ENCODE results near the gene TTC22.

Gene TTC22

DNA sequence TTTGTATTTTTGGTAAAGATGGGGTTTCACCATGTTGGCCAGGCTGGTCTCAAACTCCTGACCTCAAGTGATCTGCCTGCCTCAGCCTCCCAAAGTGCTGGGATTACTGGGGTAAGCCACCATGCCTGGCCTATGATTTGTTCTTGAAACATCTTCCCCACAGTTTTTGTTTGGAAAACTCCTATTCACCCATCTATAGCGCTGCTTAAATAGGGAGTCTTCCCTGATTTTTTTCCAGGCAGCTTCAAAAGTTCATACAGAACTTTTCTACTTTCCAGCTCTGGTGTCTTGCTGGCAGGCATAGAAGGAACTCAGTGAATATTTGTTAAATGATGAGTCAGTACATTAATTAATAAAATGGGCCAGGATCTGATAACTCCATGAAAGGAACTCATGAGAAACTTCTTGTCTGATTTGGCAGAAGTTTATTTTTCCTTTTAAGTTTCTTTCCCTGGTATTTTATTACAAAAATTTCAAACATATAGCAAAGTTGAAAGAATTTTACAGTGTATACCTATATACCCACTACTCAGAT is 33.0 kb upstream of the TTC22 start:
- DNase-seq (ENCODE audit: low spot score) = no peak

DNA sequence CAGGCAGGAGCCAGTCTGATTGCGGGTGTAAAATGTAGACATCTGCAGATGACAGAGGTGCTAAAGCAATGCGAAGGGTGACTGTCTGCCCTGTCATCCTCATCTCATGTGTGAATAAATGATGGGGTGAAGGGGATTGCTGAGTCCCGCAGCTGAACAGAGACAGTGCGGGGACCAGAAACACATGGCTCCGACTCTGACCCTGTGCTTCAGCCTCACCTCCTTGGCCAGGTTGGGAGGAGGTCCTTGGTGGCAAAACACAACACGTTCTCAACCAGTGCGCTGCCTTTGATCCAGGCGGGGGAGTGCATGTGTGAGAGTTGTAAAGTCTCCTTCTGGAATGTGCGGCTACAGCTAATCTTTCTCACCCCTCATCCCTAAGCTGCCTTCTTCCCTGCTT is 32.0 kb upstream of the TTC22 start:
- no peak for DNase-seq (ENCODE audit: low spot score)

DNA sequence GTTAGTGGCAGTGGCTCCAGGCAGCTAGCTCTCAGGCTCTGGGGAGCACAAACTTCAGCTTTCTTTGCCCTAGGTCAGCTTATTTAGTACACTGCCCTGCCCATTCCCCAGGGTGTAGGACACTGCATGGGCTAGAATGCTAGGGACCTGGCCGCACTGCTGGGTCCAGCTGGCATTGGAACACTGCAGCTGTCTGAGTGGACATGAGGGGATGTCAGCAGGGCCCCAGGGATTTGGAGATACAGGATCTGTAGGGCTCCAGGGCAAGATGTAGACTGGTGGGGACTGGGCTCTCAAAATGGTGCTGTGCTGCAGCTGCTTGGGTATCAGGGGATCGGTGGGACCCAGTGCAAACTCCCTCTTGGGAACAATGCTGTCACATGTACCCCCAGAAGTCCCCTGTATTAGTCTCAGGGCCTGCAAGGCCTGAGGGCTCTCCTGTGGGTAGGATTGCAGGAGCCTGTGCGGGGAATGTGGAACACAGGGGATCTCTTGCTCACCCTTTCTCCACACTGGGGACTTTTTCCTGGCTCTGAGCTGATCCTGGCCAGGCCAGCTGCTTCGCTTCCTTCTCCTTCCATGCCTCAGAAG is 25.2 kb upstream of the TTC22 start:
- no peak for DNase-seq (ENCODE audit: low spot score)

DNA sequence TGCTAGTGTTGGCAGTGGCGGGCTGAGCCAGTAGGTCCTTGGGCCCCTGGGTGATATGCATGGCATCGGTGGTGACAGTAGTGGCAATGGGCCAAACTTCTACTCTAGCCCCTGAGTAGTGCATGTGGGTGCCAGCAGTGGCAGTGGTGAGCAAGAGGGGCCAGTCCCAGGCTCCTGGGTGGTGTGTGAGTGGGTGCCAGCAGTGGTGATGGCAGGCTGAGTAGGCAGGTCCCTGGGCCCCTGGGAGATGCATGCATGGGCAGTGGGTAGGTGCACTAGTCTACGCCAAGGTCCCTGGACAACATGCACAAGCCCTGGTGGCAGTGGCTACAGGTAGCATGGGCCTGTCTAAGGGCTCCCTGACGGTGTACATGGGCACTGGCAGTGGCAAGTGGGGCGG is 24.6 kb upstream of the TTC22 start:
- no peak for DNase-seq (ENCODE audit: low spot score)

DNA sequence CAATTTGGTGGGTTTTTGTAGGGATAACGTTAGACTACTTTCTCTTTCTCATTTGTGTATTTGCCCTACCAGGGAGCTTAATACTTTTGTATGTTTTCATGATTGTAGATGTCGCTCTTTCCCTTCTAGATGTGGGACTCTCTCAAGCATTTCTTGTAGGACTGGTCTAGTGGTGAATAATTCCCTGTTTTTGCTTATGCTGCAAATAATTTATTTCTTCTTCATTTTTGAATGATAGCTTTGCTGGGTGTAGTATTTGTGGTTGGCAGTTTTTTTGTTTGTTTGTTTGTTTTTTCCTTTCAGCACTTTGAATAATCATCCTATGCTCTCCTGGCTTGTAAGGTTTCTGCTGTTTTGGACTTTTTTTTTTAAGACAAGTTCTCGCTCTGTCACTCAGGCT is 22.5 kb upstream of the TTC22 start:
- no peak for DNase-seq (ENCODE audit: low spot score)

GRCh38 chr1:54819733-54820132 is 18.6 kb upstream of the TTC22 start:
- DNase-seq (ENCODE audit: low spot score) = no peak

DNA sequence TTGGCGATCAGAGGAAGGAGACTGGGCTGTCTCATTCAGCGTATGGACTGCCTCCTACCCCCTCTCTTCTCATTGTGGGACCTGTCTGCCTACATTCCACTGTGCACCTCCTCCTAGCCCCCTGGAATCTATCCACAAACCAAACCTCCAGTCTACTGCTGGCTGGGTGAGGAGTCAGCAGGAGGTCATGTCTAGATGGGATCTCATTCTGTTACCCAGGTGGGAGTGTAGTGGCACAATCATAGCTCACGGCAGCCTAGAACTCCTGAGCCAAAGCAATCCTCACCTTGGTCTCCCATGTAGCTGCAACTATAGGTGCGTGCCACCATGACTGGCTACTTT is 18.0 kb upstream of the TTC22 start:
- no peak for DNase-seq (ENCODE audit: low spot score)

DNA sequence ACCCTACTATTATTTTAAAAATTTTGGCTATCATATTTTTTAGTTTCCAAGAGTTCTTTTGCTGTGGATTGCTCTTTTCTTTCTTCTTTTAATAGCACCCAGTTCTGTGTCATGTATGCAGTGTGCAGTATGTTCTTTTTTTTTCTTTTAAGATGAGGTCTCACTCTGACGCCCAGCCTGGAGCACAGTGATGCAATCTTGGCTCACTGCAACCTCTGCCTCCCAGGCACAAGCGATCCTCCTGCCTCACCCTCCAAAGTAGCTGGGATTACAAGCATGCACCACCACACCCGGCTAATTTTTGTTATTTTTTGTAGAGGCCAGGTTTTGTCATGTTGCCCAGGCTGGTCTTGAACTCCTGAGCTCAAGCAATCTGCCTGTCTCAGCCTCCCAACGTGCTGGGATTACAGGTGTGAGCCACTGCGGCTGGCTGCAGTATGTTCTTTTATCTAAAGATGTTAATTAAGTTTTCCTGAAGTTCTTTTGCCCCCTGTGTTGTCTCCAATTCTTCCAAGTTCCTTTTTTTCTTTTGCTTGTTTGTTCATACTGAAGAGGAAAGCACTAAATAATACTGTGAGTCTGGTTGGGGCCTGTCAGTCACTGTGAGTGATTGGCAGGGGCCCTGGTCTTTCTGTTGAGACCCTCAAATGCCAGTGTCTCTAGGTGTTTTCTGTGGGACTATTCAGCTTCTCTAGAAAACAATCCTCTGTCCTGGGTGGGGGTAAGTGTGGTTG is 17.5 kb upstream of the TTC22 start:
- no peak for DNase-seq (ENCODE audit: low spot score)

GRCh38 chr1:54816951-54817350 is 15.8 kb upstream of the TTC22 start:
- DNase-seq (ENCODE audit: low spot score) = no peak

- no peak for DNase-seq (ENCODE audit: low spot score)
These were observed 15.0 kb upstream of the TTC22 start for GRCh38 chr1:54816130-54816529.

DNA sequence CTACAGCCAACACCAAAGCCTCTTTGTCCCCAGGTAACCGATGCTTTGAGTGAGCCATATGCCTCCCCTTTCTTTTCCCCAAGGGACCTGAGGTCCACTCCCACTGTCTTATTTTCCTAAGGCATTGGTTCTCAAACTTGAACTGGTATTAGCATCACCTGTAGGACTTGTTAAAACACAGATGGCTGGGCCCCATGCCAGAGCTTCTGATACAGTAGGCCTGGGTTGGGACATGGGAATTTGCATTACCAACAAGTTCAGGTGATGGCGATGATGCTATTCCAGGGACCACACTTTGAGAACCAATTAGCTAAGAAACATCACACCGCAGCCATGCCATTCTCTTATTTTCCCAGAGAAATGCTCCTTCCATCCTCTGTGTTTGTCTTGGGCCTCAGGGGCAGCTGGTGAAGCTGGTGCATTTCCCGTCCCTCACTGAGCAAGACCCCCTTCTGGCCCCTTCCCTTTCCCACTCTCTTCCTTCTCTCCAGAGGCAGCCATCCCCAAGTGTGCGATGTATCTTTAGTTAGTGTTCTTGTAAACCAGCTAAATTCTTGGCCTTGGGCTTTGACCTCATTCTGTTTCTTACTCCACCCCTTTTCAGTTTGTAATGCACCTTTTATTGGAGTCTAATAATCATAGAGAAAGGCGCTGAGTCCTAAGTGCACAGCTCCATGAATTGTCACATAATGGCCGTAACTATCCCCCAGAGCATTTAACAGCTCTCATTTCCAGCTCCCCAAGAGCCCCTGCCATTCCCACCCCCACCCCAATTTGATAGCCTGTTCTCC is 14.2 kb upstream of the TTC22 start:
- DNase-seq (ENCODE audit: low spot score) = no peak

- no peak for DNase-seq (ENCODE audit: low spot score)
These were observed 13.4 kb upstream of the TTC22 start for GRCh38 chr1:54814571-54814970.

GRCh38 chr1:54814126-54814498 is 13.0 kb upstream of the TTC22 start:
- DNase-seq (ENCODE audit: low spot score) = no peak

DNA sequence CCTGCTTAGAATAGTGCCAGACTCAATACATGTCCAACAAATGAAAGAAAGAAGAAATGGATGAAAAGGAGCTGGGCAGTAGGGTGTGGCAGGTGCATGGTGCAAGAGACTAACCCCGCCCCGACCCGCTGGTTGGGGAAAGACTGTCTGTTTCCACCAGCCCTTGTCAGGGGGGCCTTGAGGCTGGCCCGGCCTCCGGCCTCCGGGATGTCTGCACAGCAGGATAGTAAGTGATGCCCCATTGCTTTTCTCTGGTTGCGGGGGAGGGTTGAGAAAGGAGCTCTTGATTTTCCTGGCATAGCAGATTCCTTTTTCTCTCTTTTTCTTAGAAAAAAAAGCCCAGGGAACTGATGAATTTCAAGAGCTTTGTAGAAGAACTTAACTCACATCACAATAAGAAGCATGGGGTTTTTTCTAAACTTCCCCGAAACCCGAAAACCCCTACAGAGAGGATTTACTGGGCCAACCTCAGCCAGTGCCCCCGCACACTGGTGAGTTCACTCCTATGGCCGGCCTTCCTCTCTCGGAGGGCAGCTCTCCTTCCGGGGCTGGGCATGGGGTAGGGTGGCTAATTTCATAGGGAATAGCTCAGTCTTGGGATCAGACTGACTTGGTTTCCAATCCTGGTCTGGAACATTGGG is 12.5 kb upstream of the TTC22 start:
- no peak for DNase-seq (ENCODE audit: low spot score)

- no peak for DNase-seq (ENCODE audit: low spot score)
These were observed 11.8 kb upstream of the TTC22 start for GRCh38 chr1:54812801-54813484.

DNA sequence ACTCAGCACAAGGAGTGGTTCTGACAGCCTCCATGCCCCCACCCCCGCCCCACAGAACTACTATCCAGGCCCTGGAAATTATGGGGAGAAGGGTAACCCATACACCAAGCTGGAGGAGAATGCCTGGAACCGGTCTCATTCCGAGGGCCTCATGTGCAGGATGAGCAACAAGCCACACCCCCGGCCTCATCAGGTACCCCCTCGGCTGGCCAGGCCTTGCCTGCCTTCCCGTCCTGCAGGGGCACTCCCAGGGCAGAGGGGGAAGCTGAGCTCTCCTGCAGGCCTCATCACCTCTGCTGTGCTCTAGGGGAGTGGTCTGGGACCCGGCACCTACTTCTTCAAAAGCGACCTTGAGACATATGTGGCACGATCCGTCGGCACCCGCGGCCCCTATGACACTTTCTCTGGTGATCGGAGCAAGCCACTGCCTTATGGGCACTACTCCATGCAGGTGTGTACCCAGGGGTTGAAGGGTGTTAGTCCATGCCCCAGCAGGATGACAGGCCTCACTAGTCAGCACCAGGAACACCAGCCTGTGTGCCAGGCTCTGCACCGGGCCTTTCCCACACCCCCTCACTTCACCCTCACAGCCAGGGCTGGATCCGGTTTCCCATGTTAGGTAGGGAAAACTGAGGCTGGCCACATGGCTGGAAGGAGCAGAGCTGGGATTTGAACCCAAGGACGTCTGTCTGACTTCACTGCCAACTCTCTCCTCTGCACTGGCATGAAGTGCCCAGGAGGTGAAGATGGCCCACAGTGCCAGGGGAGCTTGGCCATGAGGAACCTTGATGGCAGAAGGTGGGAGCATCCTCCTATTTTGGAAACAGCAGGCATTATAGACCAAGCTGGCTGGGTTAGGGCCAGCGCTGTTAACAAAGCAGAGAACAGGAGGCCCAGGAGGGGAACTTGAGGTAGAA is 10.9 kb upstream of the TTC22 start:
- no peak for DNase-seq (ENCODE audit: low spot score)

GRCh38 chr1:54811066-54811465 is 9.9 kb upstream of the TTC22 start:
- DNase-seq (ENCODE audit: low spot score) = no peak

DNA sequence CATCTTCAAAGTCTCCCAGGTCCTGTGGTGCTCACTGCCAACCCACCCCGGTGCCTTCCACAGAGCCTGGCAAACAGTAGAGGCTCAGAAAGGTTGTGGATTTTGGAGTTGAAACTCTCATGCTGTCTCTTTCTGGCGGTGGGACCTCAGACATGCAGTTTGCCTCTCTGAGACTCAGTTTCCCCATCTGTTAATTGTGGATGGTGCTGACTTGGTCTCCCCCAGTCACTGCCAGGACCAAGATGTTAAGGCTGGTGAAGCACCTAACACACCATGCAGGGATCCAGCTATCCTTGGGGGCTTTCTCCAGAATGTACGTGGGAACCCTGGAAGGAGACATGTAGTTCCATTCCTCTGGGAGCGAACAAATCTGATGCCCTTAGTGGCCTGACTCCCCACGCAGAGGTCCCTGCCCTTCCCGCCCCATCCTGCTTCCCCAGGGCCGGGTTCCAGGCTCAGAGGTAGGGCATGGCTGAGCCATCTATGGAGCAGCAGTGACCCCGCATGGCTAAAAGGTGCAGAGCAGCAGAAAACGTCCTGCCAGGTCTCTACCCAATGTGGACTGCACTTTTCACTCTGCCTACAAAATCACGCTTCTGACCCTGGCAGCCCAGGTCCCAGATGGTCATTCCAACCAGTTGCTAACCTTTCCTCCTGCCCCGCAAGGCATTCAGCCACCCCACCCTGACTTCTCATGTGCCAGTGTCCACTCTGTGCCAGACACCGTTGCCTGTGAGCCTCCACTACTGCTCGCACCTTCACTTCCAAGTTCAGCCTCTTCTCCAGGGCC is 9.2 kb upstream of the TTC22 start:
- peak; percentile 76 for DNase-seq (ENCODE audit: low spot score)

DNA sequence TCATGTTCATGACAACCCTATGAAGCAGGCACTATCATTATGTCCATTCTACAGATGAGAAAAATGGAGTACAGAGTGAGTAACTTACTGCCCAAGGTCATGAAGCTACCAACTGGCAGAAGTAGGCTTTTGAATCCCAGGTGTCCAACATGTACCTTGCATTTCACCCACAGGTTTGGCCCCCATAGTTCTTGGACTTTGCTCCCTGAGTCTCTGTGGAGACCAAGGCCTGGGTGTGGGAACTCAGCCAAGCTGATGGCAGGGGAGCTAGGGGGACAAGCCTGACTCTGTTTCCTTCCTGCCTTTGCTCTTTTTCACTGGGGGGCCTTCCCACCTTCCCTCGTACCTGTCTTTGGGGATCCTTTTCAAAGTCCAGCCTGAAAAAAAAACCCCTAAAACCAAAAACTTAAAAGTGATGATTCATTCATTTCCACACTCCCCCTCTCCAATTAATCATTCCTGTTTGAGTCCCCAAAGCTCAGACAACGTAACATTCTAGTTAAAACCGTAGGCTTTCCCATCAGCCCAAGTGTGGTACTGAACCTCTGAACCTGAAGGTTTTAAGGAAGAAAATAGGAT is 8.5 kb upstream of the TTC22 start:
- DNase-seq (ENCODE audit: low spot score) = no peak
